Muscle of back (tissue), 11 donors: Measurements from ENCODE around the gene NFIB. TPM values are rescaled to one million over a fixed set of nuclear protein-coding genes. Genes with fewer than 3 reads are reported as not detected.

Experiments used
- DNase-seq, 3 donors: peaks; one replicate each; pipeline versions ENCODE4 v3.0.0 to v3.0.0-alpha.2; 2013
- polyA plus RNA-seq, 10 donors: library from polyadenylated mRNA; unstranded; fragments of 120-200 nt; gene quantifications; one replicate each; pipeline ENCODE4 v1.2.1, GENCODE V29; 2013; ENCODE audit not compliant: insufficient read length in 10 of 10

NFIB gene
- polyA plus RNA-seq, 10 donors: 78.5 to 107 (median 97.9) TPM

DNA sequence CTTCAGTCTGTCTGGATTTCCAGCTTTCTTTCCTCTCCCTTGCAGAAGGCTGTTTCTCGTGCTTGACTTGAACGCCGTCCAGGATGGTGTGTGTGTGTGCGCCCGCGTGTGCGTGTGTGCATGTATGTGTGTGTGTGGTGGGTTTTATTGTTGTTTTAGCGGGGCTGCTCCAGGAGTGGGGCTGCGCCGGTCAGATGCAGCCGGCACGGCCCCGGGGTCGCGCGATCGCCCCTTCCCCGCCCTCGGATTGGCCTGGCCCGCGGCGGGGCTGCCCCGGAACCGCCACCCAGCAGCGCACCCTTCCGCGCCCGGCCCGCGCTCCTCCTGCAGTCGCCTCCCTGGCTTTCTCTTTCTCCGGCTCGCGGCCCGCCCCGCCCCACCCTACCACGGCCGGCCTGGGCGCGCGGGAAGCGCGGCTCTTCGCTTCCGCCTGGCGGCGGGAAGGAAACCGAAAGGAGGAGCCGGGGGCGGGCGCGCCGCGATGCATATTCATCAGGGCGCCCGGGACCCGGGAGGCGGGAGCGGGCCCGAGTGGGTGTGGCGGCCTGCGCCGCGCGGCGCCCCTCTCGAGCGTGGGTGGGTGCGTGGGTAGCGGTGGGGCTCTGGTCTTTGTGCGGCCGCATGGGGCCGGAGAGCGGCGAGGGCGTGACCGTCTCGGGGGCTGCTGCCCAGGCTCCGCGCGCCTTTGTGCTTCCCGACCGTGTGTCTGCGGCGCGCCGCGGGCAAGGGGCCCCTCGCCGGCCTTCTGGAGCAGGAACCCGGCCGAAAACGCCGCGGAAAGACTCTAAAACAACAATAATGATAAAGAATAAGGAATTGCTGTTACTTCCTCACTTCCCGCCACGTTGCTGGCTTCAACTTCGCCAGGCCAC lies 8.5 kb upstream of the NFIB start:
- peak; percentile 94 to 98 (median 97) for DNase-seq

DNA sequence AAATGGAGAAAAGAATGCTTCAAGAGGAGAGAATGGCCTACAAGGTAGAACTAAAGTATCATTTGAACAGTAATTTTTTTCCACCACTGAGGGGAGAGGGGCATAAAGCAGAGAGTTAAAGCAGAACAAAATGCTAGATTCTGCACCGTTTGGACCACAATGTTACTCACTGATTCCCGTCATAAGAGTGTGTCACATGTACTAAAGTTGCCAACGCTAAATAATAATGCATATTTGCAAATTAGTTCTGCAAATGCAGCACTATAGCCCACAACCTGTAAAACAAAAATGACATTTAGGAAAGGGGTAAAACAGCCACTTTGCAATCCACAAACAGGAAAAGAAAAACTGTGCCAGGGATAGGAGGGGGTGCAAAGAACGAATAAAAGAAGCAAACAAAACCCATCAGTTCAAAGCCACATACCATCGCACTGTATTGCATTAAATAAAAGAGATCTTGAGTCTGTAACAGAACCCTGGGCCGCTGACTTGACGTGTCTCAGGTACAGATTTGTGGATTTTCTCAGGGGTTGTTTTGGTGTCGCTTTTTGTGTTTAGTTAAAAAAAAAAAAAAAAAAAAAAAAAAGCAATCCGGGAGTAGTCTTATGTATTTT lies 7.7 kb upstream of the NFIB start:
- peak; percentile 39 to 77 (median 52) for DNase-seq

DNA sequence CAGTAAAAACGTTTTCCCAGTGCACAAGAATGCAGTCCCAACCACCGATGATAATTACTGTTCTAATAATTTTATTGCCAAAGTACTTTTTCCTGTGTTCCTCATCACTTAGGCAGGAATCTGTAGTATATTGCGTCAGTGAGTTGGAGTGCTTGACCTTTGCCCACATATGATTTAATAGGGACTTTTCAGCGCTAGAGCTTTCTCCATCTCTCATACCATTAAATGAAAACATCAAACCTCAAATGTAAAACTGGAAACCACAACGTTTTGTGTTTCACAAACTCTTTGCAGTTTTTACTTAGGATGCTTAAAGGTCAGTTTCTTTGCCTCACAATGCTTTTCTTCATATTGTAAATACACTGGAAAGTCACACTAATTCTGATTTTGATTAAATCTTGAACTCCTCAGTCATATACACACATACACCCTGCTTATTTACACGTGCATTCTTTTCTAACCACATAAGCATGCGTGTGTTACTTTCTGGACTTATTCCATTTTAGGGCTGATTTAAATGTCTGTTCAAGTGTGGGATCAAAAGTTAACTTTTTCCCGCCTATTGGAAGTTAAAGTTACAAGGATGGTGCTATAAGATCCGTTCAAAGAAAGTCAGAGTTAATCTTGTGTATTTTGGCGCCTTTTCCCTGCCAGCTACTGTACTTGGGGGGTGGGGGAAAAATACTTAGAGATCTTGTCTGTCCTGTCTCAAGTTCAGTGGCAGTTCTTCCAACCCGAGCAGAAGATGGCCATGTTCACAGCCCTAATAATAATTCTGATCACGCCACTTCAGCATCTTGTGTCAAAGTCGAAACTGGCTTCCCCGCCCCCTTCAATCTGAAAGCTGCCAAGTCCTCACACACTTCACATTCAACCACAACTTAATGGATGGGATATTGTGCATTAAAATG lies 6.6 kb upstream of the NFIB start:
- DNase-seq: peak; percentile 77 to 92 (median 91)

DNA sequence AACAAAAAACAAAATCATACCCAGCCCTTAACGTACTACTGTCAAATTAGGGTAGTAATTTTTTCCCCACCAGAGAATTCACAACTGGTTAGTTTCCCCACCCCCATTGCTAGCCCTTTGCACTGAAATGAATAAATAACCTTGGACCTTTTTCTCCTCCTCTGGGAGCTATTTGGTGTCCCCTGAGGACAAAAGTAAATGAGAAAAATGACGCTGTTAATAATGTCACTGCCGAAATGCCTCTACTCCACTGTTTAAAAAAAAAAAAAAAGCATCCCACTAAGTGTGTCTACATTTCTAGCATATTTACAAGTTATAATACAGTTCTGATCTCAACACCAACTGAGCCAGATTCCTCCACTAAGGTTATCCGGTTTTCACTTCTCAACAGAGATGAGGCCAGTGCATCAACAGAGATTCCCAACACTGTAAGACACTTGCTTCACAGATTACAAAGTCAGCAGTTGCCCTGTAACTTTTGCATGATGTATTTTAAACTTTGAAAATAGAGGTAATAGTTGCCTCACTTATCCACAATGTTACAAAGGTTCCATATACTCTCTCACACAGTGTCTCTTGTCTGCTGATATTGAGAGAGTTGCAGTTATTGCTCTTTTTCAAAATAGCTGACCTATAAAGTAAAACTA lies 5.1 kb upstream of the NFIB start:
- peak in 2 of 3 donors; percentile 51 to 82 for DNase-seq

DNA sequence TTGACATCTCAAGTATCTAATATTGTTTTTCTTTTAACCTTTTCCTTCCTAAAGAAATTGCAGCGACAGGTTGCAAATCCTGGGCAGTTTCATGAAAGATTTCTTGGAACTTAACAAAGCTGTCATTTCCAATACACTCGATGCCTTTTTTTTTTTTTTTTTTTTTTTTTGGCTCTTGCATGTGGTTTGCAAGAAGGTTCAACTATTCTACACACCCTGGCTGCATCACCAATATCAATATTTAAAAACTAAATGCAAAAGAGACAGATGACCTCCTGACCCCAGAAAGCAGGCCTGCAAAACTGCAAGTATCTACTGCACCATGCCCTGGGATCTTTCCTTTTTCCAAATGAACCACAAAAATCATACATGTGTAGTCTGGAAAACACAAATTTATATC lies 4.4 kb upstream of the NFIB start:
- DNase-seq: no peak

DNA sequence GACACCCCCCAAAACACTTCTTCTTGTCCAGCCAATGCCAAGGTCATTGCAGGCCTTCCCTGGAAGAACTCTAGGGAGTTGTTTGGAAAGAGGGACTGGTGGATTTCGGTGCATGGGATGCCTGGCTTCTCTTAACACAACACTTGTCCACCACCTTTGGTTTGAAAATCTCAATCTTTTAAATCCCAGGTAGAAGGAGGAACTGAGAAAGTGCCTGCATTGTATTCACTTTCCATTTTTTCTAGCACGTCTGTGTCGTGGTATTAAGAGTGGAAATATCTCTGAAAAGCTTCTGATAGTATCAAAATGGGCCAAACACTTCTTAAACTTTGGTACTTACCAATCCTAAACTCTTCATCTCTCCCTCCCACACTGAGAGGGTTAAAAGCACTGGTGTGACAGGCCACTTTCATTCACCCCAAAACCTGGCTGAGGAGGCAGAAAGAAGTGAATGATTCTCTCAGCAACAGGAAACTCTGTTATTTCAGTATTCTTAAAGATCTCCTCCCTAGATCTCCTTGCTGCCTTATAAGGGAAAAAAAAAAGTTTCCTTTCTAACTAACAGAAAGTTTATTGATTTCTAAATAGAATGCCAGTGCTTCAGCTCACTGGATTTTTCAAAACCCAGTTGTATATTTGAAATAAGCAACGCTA lies 3.9 kb upstream of the NFIB start:
- peak in 1 of 3 donors; percentile 71 for DNase-seq

DNA sequence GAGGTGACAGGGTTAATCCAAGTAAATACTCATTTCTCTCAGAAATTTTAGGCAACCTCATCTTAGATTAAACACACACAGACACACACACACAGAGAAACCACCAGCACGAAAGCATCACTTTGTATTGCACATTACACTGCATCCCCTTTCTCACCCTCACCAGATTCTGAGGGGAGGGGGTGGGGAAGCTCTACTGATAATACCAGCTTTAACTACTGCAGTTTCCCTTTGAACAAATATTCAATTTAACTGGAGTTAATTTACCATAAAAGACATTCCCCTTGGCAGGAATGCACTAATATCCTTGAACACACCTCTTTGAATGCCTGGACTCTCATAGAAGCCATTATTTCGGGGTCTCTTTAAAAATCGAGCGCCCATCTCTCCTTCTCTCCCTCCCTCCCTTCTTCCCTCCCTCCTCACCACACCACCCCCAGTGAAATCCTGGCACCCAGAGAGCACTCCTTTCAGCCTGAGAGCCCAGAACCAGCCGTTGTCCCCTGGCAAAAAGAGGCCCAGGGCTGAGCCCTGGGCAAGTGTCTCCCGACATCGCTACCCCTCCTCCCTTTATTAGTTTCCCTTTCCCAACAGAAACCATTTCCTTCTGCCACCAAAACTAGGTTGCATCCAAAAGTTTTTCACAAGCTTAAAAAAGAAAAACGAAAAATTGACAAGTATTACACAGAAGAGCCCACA lies 2.8 kb upstream of the NFIB start:
- peak in 1 of 3 donors; percentile 77 for DNase-seq

DNA sequence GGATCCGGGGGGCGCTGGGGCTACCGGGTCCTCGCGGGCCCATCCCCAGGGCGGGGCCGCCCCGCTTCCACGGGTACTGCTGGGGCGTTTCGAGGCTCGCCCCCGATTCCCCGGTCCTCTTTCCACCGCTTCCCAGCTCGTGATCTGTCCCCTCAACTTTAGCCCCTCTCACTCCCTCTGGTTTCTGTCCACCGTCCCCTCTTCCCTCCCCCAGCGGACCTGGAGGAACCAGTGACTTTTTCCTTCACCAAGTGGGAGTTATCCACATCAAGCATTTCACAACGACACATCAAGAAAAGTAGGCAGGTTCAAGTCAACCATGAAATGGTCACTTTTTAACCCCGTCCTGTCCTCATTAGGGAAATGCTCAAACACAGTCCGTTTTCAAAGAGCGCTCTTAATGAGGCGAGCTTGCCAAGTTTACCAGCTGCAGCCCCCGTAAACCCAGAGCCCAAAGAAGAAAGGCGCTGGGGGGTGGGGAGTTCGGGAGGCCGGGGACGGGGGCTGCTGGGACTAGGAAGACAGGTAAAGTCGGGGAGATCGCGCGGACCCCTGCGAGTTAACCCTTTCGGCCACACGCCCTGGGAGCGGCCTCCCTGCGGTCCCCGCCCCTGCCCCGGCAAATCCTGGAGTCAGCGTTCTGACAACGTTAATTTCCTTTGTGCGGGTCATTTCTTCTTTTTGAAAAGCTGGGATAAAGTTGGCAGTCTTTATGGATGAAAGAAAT lies 2.1 kb upstream of the NFIB start:
- peak in 2 of 3 donors; percentile 72 to 91 for DNase-seq

DNA sequence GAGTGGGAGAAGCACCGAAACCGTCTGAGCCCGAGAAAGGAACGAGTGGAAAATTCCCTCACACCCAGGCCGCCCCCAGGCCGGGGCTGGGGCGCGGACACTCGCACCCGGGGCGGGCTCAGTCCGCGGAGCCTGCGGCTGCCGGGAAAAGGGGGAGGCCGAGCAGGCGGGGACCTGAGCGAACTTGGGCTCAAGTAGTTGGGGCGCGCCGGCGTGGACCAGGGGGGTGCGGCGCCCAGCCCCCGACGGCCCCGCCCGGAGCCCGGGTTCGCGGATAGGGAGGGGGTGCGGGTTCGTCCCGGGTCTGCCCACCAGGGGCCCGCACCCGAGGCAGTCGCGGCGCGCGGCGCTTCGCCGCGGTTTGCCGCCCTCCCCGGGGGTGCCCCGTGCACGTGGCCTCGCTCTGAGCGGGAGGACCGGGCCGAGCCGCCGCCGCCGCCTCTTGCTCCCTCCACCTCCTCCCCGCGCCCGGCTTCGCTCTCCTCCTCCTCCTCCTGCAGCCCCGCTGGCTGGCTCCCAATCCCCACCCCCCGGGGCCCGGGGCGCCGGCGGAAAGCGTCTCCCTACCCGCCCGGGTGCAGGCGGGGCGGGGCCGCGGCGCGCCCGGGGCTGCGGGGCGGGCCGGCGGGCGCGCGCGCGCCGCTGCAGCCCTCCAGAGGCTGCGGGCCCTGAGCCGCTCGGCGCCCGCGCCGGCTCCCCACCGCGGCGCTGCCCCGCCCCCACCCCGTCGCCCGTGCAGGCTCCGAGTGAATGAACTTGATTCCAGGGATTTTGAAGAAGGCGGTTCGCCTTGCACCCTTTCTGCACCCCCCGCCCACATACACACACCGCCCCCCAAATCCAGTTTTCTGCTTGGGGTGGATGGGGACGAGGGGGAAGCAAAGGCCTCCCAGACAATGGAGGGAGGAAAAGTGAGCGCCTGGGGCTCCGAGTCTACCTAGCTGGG lies 1.3 kb upstream of the NFIB start:
- DNase-seq: peak; percentile 90 to 97 (median 94)

DNA sequence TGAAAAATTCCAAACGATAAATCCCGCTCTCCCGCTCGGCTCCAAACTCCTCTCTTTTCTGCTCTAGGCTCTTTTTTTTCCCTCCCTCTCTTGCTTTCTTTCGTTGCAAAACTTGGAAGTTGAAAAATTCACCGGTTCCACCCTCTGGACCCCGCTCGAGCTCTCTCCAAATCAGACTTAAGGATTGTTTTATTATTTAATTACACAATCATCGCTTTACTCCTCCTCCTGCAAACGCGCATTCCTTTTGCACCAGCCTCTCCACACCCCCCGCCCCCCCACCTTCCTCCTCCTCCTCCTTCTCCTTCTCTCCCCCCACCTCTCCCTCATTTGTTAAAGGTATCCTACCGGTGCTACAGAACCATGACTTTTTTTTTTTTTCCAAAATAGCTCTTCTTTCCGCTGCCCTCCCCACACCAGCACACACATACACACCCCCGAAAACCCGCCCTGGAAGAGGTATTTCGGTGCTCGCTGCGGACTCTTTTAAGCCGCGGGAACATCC lies 535 bp upstream of the NFIB start:
- peak; percentile 86 to 96 (median 91) for DNase-seq

DNA sequence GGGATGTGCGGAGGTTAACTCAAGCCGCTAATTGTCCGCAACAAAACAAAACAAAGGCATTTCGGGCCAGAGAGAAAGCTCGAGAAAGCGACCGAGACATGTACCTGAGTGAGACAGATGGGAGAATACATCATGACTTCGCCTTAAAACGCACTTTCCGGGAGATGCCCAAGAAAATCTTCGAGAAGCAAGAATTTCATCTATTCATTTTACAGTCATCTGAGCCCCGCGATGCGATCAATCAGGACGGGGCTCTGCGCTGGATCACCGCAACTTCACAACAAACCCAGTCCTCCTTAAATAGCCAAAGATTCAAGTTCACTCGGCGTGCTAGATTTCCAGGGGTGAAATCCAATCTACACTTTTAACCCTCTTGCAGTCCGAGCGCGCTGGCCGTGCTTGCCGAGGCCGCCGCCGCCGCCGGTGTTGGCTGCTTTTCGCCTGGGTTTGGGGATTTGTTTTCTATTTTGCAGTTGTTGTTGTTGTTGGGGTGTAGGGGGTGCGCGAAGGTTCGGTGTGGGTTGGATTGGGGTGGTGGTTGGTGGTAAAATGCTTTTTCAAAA lies 482 bp downstream of the NFIB start:
- peak in 2 of 3 donors; percentile 65 to 78 for DNase-seq

DNA sequence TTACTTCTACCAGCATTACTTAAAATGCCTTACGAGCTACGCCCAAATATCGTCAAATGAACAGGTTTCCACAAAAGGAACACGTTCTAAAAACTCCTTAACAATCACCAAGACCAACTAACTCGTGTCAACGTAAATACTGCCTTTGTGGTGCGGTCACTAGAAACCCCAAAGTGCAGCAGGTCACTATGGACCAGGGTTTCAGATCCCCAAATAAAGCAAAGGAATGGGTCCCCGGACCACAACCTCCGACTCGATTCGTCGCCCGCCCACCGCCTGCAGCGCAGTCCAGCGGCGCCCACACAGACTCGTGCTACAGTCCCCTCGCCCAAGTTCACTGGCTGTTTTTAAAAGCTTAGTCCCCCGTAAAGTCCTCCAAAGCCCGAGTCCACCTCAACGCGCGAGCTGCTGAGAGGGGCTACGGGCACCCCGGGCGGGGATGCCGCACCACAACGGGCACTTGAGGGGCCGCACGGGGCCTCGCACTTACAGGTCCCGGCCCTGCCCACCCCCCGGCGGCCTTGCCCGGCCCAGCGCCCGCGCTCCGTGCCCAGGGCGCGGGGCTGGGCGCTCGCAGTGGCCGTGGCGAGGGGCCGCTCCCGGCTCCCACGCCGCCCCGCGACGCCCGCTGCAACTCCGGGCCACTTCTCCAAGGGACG lies 1.1 kb downstream of the NFIB start:
- DNase-seq: peak in 2 of 3 donors; percentile 58 to 83

DNA sequence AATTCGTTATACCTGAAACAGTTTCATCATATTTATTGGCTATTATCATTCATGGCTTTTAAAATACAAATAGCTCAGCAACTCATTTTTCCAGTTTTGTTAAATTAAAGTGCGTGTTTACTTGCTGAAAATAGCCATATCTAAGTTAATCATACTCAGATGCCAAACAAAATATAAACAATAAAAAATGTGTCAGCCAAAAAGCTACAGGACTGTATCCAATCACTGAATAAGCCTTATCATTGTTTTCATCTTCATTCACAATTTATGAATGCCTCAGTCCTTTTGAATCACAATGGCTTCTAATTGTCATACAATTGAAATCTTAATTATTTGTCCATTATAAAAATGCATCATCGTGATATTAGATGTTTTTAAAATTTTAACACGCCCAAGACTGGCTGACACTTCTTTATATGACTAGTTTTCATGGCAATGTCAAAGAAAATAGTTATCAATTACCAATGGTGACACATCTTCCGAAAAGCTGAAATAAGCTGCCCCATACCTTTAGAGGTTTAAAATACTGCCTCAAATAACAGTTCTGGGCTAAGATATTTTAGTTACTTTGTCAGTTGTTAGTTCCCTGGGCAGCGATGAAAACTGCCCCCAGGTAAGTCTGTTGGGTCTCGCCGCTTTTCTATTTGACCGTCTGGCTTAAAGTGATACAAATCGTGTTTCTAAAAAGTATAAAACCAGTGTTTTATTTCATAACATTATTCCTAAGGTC lies 1.8 kb downstream of the NFIB start:
- peak in 1 of 3 donors; percentile 74 for DNase-seq

DNA sequence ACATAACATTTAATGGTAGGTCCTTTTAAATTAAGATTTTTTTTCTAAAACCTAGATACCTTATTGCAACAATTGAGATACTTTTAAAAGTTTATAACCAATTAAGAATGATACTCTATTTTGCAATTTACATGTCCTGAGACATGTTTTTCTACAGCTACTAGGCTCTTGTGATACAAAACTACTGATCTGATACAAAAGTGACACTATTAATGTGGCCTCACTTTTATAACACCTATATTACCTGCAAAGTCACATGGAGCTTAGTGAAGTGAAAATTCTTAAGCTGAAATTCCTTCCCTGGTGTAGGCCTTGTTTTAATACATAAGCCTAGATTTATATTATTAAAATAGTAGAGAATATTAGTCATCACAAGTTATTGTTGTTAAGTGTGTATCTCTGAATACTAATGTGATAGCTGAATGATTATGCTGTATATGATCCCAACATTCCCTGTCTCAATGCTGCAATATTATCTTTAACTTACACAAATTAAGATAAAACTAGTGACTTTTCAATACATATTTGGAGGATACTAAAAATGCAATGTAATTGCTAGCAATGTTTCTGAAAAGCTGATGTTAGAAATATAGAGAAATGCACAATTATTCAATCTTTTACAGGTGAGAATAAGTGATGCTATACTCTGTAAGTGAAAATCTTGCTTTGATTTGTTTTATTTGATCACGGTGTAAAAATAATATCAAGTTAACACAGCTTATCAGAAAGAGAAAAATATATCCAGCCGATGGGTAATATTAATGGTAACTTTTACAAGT lies 2.6 kb downstream of the NFIB start:
- peak in 1 of 3 donors; percentile 65 for DNase-seq

DNA sequence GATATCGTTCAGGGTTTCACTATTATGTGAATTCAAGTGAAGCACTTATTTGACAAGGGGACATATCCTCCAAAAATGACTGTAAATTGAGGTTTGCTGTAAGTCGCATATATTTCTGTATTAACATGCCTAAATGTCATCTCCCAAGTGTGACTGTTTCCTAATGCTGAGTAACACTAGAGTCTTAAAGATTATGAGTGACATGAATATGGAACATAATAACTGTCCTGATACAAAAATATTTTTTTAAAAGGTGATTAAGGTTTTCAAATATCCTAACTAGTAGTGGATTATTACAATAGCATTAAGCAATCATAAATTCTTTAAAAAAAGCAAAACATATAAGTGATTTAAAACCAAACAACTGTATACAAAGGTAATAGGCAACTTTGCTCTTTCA lies 3.6 kb downstream of the NFIB start:
- peak in 1 of 3 donors; percentile 79 for DNase-seq

DNA sequence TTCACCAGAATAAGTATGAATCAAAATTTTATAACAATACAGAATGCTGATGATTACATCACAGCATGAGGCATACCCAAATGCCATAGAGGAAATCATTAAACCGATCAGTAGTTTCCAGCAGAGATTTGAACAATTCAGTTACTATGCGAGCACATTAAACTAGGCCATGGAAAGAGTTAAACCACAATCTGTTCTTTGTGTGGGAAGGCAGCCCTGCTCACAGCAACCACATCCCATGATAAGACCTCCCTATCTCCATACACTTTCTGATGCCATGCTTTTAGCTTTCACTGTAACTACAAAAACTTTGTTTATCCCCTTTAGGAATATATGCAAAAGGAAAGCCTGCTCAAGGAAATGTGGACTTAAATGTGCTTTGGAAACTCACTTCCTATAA lies 4.5 kb downstream of the NFIB start:
- peak in 2 of 3 donors; percentile 58 to 88 for DNase-seq
